ENCODE data around the gene SPSB2. TPM values are rescaled to one million over a fixed set of nuclear protein-coding genes. Genes with fewer than 3 reads are reported as not detected.

Gene SPSB2
- total RNA-seq, 4 donors from 2014 or later = 6.8 to 14.7 (median 11.5) TPM

- no peak for DNase-seq (ENCODE audit: low spot score in 2 of 2)
- intact Hi-C loops (cut with DNase I; ENCODE audit: low total_unique reads) = no loop called here
- no peak overlapping the region for H3K4me3 ChIP-seq (ENCODE audit: low read depth, poor library complexity, severe bottlenecking)
- TF ChIP-seq CTCF (IDR thresholded peaks at IDR 0.05) (no peak), POLR2A (IDR thresholded peaks at IDR 0.05) (no peak)
- 93 to 94% methylated on average over 2 of the region's 2 CpGs for WGBS, 2 donors
These were observed 23.7 kb downstream of the SPSB2 start for GRCh38 chr12:6849427-6849826.

GRCh38 chr12:6847676-6848075 is 25.4 kb downstream of the SPSB2 start:
- DNase-seq (ENCODE audit: low spot score in 2 of 2) = no peak
- no peak overlapping the region for H3K4me3 ChIP-seq (ENCODE audit: low read depth, poor library complexity, severe bottlenecking)
- TF ChIP-seq CTCF (IDR thresholded peaks at IDR 0.05) (no peak), POLR2A (IDR thresholded peaks at IDR 0.05) (no peak)
- intact Hi-C loops (cut with DNase I; ENCODE audit: low total_unique reads) = no loop called here
- WGBS, 2 donors = 85 to 92% methylated on average over 2 of the region's 2 CpGs

GRCh38 chr12:6846316-6846869 is 26.7 kb downstream of the SPSB2 start:
- DNase-seq (ENCODE audit: low spot score in 2 of 2) = no peak
- no peak for TF ChIP-seq POLR2A (IDR thresholded peaks at IDR 0.05)
- TF ChIP-seq CTCF (IDR thresholded peaks at IDR 0.05) = no peak
- intact Hi-C loops (cut with DNase I; ENCODE audit: low total_unique reads) = no loop called here
- WGBS, 2 donors = 84 to 88% methylated on average over 7 of the region's 7 CpGs
- H3K4me3 ChIP-seq (ENCODE audit: low read depth, poor library complexity, severe bottlenecking) = no peak overlapping the region

DNA sequence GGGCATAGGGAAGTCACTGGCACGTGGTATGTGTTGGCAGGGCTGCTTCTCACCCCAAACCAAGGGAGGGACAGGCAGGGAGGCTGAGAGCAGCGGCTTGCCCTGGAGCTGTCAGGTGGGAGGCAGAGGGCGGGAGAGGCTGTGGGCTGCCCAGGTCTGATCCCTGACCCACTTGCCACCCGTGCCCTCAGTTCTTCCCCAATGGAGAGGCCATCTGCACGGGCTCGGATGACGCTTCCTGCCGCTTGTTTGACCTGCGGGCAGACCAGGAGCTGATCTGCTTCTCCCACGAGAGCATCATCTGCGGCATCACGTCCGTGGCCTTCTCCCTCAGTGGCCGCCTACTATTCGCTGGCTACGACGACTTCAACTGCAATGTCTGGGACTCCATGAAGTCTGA is 27.7 kb downstream of the SPSB2 start:
- no peak overlapping the region for H3K4me3 ChIP-seq (ENCODE audit: low read depth, poor library complexity, severe bottlenecking)
- TF ChIP-seq CTCF (IDR thresholded peaks at IDR 0.05) (no peak), POLR2A (IDR thresholded peaks at IDR 0.05) (no peak)
- no peak for DNase-seq (ENCODE audit: low spot score in 2 of 2)
- WGBS, 2 donors = 89 to 90% methylated on average over 17 of the region's 17 CpGs
- intact Hi-C loops (cut with DNase I; ENCODE audit: low total_unique reads) = no loop called here

GRCh38 chr12:6843118-6843902 is 29.8 kb downstream of the SPSB2 start:
- no peak overlapping the region for H3K4me3 ChIP-seq (ENCODE audit: low read depth, poor library complexity, severe bottlenecking)
- intact Hi-C loops (cut with DNase I; ENCODE audit: low total_unique reads) = no loop called here
- DNase-seq (ENCODE audit: low spot score in 2 of 2) = no peak
- 80 to 83% methylated on average over 16 of the region's 16 CpGs for WGBS, 2 donors
- TF ChIP-seq POLR2A (IDR thresholded peaks at IDR 0.05) = no peak
- no peak for TF ChIP-seq CTCF (IDR thresholded peaks at IDR 0.05)
